SHP77 (cell line): ENCODE data around the gene SDC4.
"Not testable (repeated sequence)": the region's sequence is repeated elsewhere in the genome, so short reads cannot be mapped to it uniquely, and the experiment has no call there.

Source experiments
- DNase-seq, 2 experiments: peaks; one replicate each; lab custom pipeline; 2025; lab: John Stamatoyannopoulos, UW

The SDC4 gene

GRCh38 chr20:45363611-45364492 is 15.6 kb upstream of the SDC4 start:
- no peak for DNase-seq

GRCh38 chr20:45362804-45363610 is 14.8 kb upstream of the SDC4 start, which contains the start of gene SYS1:
TSS of gene SYS1 (plus strand) at chr20:45363156. CDS start at chr20:45363532, 376 bp downstream.
- peak; percentile 95 to 97 for DNase-seq

GRCh38 chr20:45361793-45362192 is 13.6 kb upstream of the SDC4 start:
- no peak for DNase-seq

GRCh38 chr20:45359406-45360148 is 11.4 kb upstream of the SDC4 start:
- DNase-seq, result no peak

GRCh38 chr20:45359069-45359405 is 10.8 kb upstream of the SDC4 start:
- DNase-seq, result no peak

GRCh38 chr20:45358282-45359068 is 10.3 kb upstream of the SDC4 start:
- DNase-seq, result no peak

GRCh38 chr20:45355209-45356084 is 7.2 kb upstream of the SDC4 start:
- no peak for DNase-seq

GRCh38 chr20:45354423-45355208 is 6.4 kb upstream of the SDC4 start:
- no peak for DNase-seq

- DNase-seq, result no peak
These were observed 5.5 kb upstream of the SDC4 start for GRCh38 chr20:45353746-45354145.

- DNase-seq, result no peak
These were observed 4.5 kb upstream of the SDC4 start for GRCh38 chr20:45352729-45353128.

GRCh38 chr20:45350795-45351194 is 2.6 kb upstream of the SDC4 start:
- not testable (repeated sequence) for DNase-seq

GRCh38 chr20:45350217-45350616 is 2.0 kb upstream of the SDC4 start:
- no peak for DNase-seq

GRCh38 chr20:45347297-45347935 is 808 bp downstream of the SDC4 start:
- DNase-seq, result no peak

GRCh38 chr20:45346851-45347250 is 1.4 kb downstream of the SDC4 start:
- DNase-seq, result no peak

GRCh38 chr20:45346291-45346718 is 1.9 kb downstream of the SDC4 start:
- DNase-seq, result no peak

- no peak for DNase-seq
These were observed 2.9 kb downstream of the SDC4 start for GRCh38 chr20:45345104-45345936.

GRCh38 chr20:45344168-45344860 is 3.9 kb downstream of the SDC4 start:
- DNase-seq, result no peak
